RPMI7951 (cell line): Measurements from ENCODE around the gene RBM19. TPM values are rescaled to one million over a fixed set of nuclear protein-coding genes. Genes with fewer than 3 reads are reported as not detected.

Experiments
- DNase-seq: peaks from one replicate; pipeline ENCODE4 v3.0.0-alpha.2; 2012; ENCODE audit warnings: low read depth
- total RNA-seq: library from RNA; depleted of rRNA; stranded (reverse); fragments of >200 nt; shearing (Covaris generic); gene quantifications from 2 replicates; pipeline ENCODE4 v1.2.3, GENCODE V29; 2014

RBM19 gene
- total RNA-seq, 1 experiment from 2014 or later, result 12.5 TPM

DNA sequence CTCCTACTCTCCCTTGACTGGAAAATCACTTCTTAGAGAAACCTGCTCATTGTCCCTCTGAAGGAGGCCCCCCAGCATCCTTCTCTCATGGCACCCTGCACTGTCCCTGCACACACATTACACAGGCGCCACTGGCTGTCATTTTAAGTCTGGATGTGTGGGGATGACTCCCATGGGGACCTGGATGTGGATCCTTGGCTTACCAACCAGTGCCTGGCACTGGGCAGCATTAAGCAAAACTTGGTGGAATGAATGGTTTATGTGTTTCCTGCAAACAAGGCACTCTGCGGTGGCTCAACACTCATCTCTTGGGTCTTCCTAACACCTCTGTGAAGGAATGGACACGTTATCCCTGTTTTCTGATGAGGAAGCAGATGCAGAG is 162.4 kb downstream of the RBM19 start:
- DNase-seq, result no peak

GRCh38 chr12:113802966-113803758 is 163.0 kb downstream of the RBM19 start:
- DNase-seq, result no peak

DNA sequence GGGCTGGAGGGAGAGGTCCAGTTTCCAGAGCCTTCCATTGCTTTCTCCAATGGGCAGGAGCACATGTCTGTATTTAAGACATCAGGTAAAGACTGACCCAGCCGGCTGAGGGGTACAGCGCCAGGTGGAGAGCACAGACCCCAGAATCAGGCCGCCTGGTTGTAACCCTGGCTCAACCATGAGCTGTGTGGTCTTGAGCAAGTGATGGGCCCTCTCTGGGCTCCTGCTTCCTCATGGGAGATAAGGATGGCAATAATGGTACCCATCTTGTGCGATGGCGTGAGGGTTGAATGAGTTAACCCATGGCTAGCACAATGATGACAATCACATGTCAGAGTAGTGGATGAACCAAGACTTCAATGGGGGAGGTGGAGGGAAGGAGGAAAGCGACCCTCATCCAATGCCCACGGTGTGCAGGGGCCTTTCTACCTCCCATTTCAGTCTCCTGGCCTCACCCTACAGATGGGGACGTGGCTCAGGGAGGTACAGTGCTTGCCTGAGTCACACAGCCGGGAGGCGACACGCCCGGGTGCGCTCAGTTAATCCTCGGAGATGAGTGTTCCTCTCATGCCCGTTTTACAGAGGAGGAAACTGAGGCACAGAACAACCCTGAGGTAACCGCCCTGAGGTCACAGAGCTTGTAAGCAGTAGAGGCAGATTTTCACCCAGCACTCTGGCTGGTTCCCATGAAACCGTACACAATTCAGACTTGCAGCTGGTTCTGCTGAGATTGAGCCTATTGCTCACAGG is 163.9 kb downstream of the RBM19 start:
- DNase-seq, result no peak

GRCh38 chr12:113800201-113800600 is 165.9 kb downstream of the RBM19 start:
- DNase-seq, result no peak

GRCh38 chr12:113798552-113798951 is 167.6 kb downstream of the RBM19 start:
- DNase-seq, result no peak

- DNase-seq, result no peak
Observed at GRCh38 chr12:113797535-113797868, 168.6 kb downstream of the RBM19 start.

GRCh38 chr12:113796852-113797534 is 169.1 kb downstream of the RBM19 start:
- DNase-seq, result no peak

- no peak for DNase-seq
Observed at GRCh38 chr12:113796066-113796827, 169.9 kb downstream of the RBM19 start.

GRCh38 chr12:113795445-113795844 is 170.7 kb downstream of the RBM19 start:
- DNase-seq, result no peak

DNA sequence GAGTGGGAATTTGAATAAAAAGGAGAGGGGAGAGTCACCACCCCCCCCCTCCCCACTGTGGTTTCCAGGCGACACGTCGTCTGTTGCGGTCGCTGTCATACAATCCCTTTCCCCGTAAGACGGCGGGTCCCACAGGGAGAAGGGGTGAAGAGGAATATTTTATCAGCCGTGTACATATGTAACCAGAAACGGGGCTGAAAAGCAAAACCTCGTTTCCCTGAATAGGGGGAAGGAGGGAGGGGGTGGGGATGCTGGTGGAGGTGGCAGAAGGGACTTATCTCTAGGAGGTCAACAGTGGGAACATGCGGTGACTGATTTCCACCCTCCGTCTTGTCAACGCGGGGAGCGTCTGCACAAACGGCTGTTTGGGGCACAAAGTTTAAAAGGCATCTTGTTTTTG is 171.4 kb downstream of the RBM19 start:
- no peak for DNase-seq

- no peak for DNase-seq
Observed at GRCh38 chr12:113793250-113793649, 172.9 kb downstream of the RBM19 start.

- no peak for DNase-seq
Observed at GRCh38 chr12:113792450-113792849, 173.7 kb downstream of the RBM19 start.

- DNase-seq, result peak; percentile 82
Observed at GRCh38 chr12:113788020-113788856, 177.9 kb downstream of the RBM19 start.

DNA sequence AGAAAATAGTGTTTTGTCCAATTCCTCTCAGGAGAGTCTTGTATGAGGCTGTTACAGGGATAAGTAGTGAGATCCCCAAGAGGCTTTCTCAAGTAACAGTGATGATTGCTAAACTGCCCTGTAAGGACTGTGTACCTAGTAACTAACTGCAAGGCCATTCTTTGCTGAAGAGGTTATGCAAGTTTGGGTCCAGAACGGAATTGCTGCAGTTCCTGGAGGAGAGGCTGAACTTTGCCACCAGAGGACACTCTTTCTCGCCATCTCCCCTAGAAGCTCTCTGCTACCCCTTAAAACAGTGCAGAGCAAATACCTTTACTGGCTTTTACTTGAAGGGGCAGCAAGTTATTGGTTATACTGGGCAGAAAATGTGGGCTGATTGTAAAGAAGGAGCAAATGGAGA is 180.0 kb downstream of the RBM19 start:
- DNase-seq, result no peak

GRCh38 chr12:113783811-113784210 is 182.3 kb downstream of the RBM19 start:
- DNase-seq, result no peak

DNA sequence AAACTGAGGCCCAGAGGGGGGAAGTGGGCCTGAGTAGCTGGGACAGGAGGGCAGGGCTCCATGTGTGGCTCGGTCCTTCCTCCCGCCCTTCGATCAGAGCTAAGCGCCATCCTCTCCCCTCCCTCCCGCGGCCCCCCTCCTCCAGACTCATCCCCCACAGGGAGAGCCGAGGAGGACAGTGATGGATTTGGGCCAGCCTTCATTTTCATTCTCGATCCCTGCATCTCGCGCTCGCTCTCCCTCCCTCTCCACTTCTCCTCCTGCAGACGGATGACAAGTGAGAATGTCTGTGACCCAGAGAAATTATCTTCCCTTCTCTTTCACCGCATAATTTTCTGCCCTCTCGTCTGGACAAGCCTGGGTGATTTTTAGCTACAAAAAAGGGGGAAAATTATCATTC is 183.3 kb downstream of the RBM19 start:
- no peak for DNase-seq

DNA sequence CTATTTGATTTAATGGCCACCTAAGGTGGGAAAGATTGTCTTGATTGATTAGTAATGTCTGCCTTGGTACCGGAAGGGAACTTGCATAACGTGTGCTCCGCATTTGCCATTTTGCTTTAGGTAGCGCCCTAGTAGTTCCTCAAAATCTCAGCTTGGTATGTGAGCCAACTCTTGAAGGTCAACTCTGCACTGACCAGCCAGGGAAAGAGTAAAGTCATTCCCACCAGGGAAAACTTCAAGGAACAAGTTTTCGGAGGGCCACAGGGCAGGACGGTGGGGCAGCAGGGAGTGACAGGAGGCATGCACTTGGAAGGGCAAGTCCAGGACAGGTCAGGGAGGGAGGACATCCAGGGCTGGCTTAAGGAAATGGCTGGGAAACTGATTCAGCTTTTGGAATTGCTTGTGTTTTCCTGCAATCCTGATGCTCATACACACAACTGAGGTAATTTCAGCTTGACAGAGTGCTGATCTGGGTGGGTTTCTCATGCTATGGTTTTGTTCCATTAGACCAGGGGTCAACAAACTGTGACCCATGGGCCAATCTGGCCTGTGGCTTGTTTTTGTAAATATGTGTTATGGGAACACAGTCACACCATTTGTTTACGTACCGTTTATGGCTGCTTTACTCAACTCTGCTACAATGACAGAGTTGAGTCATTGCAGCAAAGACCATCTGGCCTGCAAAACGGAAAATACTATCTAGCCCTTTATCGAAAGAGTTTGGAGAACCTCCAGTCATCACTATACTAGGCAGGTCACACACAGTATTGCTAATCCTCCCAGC is 184.5 kb downstream of the RBM19 start:
- DNase-seq, result peak; percentile 70

DNA sequence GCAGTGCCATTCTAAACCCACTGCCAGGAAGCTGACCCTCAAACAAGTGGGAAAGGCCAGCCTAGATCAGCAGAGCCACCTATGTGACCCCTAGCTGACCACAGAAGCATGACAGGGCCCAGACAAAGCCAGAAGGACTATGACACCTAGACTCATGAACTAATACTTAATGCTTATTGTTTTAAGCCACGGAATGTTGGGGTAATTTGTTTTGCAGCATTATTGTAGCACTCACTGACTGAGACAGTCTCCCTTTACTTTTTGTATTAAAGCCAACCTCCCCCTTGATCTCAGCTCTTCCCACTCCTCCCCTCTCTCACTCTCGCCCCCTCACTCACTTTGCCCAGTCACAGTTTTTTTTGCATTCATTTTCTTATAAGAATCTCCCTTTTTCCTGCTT is 186.4 kb downstream of the RBM19 start:
- no peak for DNase-seq

- DNase-seq, result no peak
Observed at GRCh38 chr12:113778432-113779132, 187.5 kb downstream of the RBM19 start.

- DNase-seq, result no peak
Observed at GRCh38 chr12:113777751-113778150, 188.4 kb downstream of the RBM19 start.
